Measurements from ENCODE around the gene LAMP5.

LAMP5 gene

DNA sequence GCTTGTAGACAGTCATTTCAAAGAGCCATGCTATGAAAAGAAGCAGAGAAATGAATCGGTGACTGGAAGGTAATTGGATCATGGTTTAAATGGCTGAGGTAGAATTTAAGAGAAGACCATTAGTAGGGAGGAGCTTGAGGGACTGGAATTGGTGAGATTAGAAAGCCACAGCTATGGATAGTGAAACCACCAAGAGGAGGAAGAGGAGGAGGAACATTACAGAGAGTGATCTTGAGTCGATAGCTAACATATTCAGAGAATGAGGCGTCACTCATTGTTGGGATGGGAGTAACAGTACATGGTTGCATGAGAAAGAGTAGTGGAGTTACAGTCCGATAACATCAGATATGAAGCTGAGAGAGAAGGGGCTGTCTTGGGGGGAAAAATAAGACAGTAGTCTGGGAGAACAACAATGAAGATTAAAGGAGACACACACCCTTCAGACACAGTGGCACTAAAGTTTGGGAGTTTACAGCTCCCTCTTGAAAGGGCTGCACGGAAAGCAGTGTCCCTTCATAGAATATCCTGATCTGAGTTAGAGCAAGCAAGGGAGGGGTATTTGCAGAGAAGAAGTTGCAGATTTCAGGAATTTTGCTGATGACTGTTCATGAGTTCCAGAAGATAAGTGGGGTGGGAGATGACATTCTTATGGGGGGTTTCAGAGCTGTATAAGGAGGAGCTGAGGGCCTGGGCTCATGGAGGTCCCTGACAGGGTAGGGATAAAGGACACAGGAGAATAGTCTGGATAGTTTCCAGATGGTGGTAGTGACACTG, 15.1 kb upstream of the LAMP5 start:
- DNase-seq (ENCODE audit: low read depth in 2 of 3, low spot score in 2 of 3), result no peak

DNA sequence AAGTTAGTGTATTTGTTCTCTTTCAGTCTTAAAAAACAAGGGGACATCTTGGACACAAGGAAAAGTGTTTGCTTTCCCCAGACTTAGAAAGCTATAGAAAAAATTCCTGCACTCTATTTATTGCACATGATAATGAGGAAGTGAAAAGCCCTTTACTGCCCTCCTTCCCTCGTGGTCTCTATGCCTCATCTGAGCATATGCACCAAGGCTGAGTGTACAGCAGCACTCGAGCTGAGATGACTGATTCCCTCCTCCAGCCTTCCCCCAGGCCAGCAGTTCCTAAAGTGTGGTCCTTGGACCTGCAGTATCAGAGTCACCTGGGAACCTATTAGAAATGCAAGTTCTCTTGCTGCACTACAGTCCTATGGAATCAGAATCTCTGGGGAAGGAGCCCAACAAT, 14.3 kb upstream of the LAMP5 start:
- no peak for DNase-seq (ENCODE audit: low read depth in 2 of 3, low spot score in 2 of 3)

DNA sequence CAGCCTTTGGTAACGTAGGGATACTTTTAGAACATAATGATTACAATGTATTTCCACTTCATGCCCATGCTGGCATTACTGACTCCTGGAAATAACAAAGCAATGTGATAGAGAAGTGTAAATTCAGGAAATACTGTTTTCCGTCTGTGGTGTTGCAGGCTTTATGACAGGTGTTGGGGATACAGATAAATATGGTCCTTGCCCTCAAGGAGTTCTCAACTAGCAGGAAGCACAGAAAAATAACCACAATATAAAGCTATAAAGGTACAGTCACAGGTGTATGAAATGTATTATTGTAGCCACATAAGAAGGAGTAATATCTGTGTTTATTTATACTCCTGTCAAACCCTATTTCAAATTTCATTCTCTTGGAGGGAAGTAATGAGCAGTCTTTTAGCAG, 12.9 kb upstream of the LAMP5 start:
- no peak for DNase-seq (ENCODE audit: low read depth in 2 of 3, low spot score in 2 of 3)

DNA sequence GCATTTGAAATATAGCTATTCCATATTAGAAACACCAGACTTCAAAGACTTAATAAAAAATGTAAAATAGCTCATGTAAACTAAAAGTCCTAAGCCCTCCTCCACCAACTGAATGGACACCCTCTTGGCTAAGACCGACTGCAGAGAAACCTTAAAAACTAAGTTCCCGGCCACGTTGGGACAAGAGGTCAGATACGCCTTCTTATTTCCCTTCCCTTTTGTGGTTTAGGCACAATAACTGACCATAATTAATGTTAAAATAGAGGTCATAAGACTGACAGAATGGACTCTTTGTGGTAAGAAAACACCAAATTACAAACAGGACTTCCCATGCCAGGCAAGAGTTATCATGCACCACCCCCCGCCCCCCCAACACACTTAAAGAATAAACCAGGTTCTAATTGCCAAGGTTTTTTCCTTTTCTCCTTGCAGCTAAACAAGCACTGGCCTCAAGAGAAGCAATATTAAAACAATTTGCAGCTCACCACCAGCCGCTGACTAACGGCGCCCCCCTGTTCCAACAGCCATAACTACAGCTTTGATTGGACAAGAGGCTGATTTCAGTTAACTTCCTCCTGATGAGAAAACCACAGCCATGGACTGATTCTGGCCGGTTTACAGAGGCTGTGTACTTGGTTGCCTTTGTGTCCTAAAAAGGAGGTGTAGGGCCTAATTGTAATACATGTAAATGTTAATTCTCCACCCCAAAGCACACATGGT, 10.7 kb upstream of the LAMP5 start:
- no peak for DNase-seq (ENCODE audit: low read depth in 2 of 3, low spot score in 2 of 3)

DNA sequence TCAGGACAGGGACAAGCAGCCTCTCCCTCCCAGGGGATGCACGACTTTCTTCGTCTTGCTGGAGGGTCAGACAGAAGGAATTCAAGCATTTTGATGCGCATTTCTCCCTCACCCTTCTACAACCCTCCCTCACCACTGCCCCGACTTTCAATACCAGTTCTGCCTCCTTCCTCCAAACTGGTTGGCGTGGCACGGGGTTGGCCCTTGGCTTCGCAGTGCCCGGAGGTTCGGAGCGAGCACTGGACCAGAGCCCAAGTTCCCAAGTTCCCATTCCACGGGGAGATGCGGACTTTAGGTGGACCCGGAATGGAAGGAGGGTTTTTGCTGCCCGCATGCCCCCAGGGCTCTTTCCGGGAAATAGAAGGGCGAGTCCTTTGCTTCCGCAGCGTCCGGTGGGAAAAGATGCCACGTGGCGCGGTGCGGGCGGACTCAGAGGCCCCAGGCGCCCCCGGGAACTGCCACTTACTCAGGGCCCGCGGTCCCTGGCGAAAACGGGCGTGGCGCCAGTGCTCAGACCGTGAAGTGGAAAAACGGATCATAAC, 8.0 kb upstream of the LAMP5 start:
- DNase-seq (ENCODE audit: low read depth in 2 of 3, low spot score in 2 of 3), result no peak

DNA sequence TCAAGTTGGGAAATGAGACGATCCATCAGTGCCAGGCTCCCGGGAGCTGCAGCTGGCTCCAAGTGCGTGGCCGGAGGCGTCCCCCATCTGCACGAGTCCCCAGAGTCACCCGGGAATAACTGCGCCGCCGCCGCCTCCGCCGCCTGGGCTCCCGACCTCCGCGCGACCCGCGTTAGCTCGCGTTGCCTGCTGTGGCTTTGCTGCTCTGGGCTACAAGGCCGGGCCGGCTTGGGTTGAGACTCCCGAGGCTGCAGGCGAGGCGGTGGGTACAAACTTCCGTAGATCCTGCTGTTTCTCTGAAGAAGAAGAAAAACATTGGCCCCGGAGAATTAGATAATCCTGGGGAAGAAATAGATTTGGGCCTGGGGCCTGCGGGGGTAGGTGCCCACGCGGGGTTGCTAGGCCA, 7.4 kb upstream of the LAMP5 start:
- DNase-seq (ENCODE audit: low read depth in 2 of 3, low spot score in 2 of 3), result no peak

DNA sequence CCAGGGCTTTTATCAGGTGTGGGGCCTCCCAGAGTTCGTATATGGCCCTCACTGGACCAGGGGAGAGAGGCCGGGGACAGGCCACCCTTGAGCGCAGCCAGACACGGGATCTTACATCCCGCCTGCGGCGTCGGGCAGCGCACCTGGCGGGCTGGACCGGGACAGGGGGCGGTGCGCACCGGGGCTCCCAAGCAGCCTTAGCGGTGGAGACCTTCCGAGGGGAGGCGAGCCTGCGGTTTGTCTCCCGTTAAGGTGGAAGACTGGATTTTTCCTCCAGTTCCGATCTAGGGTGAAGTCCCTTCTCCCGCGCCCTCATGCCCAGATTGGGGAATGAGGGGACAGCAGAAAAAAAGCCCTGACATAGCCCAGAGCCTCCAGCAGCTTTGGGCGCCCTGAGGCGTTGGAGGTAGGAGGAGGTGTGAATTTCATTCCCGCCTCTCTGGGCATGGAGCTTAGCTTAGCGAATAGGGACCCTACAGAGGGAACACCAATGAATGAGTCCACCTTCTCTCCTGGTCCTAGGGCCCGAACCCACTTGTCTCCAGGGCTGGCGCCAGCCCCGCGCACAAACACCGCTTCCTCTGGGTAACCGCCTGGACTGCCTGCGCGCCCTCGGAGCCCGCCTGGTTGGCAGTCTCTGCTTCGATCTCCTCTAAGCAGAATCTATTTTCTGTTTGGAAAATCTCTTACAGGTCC, 6.7 kb upstream of the LAMP5 start:
- DNase-seq (ENCODE audit: low read depth in 2 of 3, low spot score in 2 of 3), result no peak

DNA sequence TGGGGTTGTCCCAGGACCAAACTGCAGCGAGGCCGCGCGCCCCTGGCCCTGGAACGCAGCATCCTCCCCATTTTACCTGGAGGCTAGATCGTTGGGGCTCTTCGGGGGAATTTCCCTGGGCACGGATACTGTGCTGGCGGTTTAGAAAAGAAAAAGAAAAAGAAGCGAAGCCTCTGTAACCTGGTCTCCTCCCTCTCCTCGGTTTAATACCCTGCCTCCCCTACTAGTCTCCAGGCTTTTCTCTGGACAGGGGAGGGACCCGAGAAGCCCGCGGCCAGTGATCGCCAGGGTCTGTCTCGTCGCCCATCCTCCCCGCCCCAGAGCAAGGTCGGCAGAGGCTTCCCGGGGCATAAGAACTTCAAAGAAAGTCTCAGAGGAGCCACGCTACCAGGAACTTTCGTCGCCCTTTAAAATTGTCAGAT, 6.1 kb upstream of the LAMP5 start:
- no peak for DNase-seq (ENCODE audit: low read depth in 2 of 3, low spot score in 2 of 3)

DNA sequence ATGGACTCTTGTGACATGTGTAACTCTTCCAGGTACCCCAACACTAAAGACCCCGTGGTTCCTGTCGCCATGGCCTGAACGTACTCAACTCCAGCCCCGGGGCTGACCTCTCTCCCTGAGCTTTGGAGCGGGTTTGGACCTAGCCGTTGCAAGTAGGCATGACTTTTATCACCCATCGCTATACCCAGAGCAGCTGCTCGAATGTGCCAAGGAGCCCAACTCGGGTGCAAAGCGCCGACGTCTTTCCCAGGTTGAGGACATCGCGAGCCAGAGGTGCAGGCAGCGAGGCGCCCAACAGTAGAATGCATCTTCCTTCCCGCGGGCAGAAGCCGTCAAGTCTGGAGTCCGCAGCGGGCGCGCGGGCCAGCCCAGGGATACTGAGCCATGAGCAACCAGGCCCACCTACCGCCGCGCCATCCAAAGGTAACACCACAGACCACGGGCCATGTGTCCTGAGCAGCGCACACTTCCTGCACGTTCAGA, 5.7 kb upstream of the LAMP5 start:
- DNase-seq (ENCODE audit: low read depth in 2 of 3, low spot score in 2 of 3), result no peak

DNA sequence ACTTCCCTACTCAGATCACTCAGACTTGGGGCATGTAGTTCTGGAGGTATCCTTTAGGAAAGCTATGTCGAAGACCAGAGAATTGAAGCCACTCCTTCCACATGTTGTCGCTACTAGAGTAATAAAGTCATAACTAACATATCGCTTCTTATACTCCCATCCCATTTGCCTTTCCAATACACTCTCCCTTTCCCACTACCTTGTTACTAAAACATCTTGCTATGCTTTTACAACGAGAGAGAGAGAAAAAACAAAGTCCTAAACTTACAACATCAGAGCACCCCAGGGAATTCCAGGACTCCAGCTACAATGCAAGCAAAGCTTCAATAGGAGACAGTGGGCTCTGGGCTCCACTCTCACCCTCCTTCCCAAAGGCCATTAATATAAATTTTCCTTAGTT, 5.1 kb upstream of the LAMP5 start:
- DNase-seq (ENCODE audit: low read depth in 2 of 3, low spot score in 2 of 3), result no peak

DNA sequence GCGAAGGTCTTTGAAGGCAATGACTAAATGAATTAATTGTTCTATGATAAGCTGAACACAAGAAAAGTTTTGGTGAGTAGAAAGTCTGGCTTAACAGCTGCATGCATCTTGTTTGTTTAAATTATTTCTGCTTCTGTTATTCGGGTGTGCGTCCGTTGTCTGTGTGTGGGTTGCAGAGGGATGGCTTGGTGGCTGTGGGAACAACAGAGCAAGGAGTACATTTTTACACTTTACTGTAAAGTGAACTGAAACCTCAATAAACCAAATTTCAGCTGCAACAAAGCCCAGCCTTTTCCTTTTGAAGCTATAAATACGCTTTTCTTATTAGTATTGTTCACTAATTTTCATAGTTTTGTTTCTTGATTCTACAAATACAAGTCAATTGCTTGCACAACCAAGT, 3.5 kb upstream of the LAMP5 start:
- no peak for DNase-seq (ENCODE audit: low read depth in 2 of 3, low spot score in 2 of 3)

DNA sequence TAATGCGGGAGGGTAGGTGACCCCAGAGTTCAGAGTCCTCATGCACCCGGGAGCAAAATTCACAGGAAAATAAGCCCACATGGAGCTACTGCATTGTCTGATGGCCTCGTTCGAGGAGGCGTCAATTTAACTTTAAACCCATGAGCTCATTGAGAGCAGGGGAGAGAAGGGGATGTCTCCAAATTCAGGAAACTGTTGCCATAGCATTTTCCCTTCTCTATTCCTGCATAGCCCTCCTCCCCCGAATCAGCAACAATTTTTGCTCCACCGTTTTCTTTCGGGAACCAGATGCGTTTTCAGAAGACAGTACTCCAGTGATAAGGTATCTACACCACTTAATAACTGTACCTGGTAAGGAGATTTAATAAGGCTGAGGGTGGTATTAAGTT, 324 bp upstream of the LAMP5 start:
- DNase-seq (ENCODE audit: low read depth in 2 of 3, low spot score in 2 of 3), result no peak

DNA sequence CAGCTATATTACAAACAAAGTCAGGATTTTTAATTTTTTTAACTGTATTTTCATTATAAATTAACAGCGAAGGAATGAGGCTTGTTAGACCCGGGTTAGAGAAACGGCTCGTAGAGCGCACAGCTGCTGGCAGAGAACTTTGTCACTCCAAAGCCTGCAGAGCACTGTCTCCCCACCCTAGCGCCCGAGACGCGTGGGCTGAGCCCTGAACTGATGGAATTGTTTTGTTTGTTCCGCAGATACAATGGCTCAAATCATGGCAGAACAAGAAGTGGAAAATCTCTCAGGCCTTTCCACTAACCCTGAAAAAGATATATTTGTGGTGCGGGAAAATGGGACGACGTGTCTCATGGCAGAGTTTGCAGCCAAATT, 810 bp downstream of the LAMP5 start:
- DNase-seq (ENCODE audit: low read depth in 2 of 3, low spot score in 2 of 3), result no peak

DNA sequence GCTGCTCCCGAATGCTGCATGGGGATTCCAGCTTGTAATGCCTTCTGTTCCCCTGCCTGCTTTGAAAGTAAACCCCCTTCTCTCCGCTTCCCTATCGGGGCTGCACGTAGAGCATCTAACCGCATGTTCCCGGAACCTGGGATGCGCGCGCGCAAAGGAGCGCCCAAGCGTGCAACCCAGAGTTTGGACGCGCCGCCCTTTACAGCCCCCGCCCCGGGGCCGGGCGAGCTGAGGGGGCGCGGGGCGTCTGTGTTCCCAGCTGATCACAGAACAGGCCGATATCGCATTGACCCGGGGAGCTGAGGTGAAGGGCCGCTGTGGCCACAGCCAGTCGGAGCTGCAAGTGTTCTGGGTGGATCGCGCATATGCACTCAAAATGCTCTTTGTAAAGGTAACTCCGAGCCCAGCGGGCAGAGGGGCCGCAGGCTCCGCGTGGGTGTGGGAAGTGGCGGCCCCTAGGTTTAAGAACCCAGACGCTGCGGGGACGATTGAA, 1.4 kb downstream of the LAMP5 start:
- no peak for DNase-seq (ENCODE audit: low read depth in 2 of 3, low spot score in 2 of 3)

DNA sequence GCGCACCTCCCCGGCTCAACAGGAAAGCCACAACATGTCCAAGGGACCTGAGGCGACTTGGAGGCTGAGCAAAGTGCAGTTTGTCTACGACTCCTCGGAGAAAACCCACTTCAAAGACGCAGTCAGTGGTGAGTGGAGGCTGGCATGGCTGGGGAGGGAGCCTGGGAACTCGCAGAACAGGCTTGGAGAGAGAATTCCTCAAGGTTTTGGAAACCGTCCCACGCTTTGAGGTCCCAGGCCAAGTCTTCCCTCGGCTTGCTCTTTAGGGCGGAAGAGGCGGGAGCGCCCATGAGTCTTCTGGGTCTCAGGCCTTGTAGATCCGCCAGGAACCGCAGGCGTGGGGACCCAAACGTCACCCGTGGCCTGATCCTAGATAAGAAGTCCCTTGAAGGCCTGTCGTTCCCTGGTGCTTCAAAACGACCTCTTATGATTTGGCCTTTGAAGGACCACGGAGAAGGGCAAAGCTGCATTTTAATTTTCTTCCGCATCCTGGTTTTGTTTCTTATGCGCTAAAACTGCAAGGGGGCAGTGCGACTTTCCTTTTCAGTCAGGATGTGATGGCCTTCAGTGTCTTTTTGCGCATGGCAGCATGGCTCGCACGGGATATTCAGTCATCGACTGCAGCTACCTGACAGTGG, 2.0 kb downstream of the LAMP5 start:
- no peak for DNase-seq (ENCODE audit: low read depth in 2 of 3, low spot score in 2 of 3)

DNA sequence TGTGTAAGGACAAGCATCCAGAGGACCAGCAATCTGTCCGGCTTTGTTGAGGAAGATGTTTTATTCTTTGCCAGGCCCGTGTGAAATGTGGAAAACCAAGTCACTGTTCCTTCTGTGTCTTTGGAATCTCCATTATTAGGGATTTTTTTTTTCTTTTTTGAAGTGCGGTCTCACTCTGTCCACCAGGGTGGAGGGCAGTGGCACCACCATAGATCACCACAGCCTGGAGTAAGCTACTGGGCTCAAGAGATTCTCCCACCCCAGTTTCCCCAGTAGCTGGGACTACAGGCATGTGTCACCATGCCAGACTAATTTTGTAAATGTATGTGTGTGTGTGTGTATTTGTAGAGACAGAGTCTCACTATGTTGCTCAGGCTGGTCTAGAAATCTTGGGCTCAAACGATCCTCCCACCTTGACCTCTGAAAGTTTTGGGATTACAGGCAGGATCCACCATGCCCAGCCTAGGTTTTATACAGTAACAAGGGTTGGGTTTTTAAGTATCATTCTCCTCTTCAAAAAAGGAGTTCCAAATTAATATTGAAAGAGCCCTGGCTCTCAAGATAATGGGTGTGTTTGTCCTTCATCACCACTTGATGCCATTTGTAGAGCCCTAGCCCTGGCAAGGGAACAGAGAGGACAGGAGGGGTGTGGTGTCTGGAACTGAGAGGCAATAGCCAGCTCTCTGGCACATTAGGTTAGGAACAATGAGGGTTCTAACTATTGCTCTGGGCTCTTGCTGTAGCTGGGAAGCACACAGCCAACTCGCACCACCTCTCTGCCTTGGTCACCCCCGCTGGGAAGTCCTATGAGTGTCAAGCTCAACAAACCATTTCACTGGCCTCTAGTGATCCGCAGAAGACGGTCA, 3.1 kb downstream of the LAMP5 start:
- DNase-seq (ENCODE audit: low read depth in 2 of 3, low spot score in 2 of 3), result no peak

DNA sequence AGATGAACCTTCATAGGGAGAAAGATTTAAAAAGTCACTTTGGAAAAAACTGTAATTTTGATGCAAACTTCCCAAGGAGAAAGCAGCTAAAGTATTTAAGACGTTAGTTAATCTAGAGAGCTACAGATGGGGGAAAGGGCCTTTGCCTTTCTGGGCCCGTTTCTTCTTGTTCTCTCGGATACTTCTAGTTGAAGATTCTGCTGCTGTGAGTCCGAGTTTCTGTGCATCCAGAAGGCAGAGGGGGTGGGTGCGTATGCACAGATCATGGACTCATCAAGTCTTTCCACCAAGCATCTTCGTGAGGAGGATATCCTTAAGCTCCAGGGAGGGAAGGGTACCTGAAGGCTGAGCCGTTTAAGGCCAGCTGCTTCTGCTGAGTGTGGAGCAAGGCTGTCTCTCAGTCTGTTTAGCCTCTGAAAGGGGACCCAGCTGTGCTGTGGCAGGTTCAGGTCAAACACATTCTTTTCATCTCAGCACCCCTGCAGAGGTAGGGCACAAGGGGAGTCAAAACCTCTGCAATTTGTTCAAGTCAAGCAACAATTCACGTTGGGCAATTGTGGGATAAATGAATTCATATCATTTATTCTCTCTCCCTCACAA, 4.3 kb downstream of the LAMP5 start:
- DNase-seq (ENCODE audit: low read depth in 2 of 3, low spot score in 2 of 3), result no peak

DNA sequence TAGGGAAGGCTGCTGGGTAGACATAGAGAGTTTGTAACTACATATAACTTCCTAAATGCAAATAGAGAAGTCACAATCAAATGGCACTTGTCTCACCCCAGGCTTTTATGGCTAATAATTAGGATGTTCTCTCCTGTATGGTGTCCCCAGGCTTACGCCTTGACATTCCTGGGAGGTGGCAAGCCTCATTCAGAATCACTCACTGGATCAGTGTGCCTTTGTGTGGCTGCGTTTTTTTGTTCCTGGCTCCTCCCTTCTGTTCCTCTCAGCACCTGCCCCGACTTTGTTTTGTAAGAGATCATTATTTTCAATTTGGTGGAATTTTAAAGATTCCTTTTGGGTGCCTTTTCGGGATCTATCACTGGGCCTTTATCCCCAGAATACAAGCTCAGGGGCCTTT, 5.7 kb downstream of the LAMP5 start:
- no peak for DNase-seq (ENCODE audit: low read depth in 2 of 3, low spot score in 2 of 3)

DNA sequence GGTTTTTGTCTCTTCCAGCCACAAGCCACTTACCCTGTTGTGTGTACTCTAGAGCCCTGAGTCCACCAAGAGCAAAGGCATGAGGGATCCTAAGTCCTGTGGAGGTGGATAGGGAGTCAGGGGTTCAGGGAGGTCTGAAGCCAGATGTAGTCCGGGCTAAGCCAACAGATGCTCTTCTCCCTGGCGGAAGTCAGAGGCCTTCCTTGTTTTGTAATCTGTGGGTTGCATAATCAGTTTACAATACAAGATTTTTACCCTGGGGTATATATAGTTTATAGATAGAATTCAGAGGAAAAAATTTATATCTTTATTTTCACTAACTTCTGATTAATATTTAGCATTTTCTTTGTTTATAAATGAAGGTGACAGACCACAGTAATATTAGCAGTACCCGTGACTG, 9.2 kb downstream of the LAMP5 start:
- no peak for DNase-seq (ENCODE audit: low read depth in 2 of 3, low spot score in 2 of 3)

DNA sequence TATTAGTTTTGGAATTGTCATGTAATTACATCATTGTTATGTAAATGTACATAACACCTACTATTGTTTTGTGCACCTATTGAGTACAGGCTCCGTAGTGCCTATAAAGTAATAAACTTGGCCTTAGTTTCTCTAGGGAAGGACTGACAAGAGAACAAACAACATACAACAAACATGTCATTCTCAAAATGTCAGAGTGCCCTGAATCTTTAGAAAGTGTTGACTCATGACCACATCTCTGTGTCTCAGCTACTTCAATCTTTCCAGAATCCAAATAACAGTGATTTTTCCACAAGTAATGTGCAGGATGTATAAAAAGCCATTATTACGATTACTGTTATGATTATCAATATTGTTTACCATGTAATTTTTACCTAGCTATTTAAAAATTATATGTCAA, 17.2 kb downstream of the LAMP5 start:
- DNase-seq (ENCODE audit: low read depth in 2 of 3, low spot score in 2 of 3), result no peak
